ENCODE results near the gene C1orf87.

GRCh38 chr1:59990470-59990869 lies 83.1 kb downstream of the C1orf87 start:
- TF ChIP-seq CTCF (conservative IDR thresholded peaks at IDR 0.05 in 1 of 2, IDR thresholded peaks at IDR 0.05 in 1 of 2; ENCODE audit: low read depth in 1 of 2, low read length in 2 of 2): no peak
- TF ChIP-seq EZH2 (IDR thresholded peaks at IDR 0.05; ENCODE audit: low read length, missing control alignments): no peak

All from fibroblast of lung (primary cell).